Activated gamma-delta T cell treated with anti-CD3 and anti-CD28 coated beads, Interleukin-2, amount 50 U/mL, for 16 hours (primary cell): ENCODE data around the gene WHRN.

Experiments
- DNase-seq: peaks from one replicate; pipeline ENCODE4 v3.0.0-alpha.2; 2020; ENCODE audit warnings: low read depth

Gene WHRN

GRCh38 chr9:114448706-114449105 is 56.6 kb downstream of the WHRN start:
- DNase-seq = no peak

- no peak for DNase-seq
These were observed 58.4 kb downstream of the WHRN start for GRCh38 chr9:114446672-114447450.

- DNase-seq = no peak
These were observed 59.2 kb downstream of the WHRN start for GRCh38 chr9:114446036-114446435.

GRCh38 chr9:114445616-114446015 is 59.7 kb downstream of the WHRN start:
- DNase-seq = no peak

GRCh38 chr9:114442022-114442421 is 63.3 kb downstream of the WHRN start:
- DNase-seq = no peak

GRCh38 chr9:114437401-114437893 is 67.8 kb downstream of the WHRN start:
- DNase-seq = no peak

- DNase-seq = no peak
These were observed 70.4 kb downstream of the WHRN start for GRCh38 chr9:114434878-114435311.

GRCh38 chr9:114433720-114434255 is 71.5 kb downstream of the WHRN start:
- no peak for DNase-seq

GRCh38 chr9:114433086-114433485 is 72.2 kb downstream of the WHRN start:
- DNase-seq = no peak

- DNase-seq = no peak
These were observed 72.8 kb downstream of the WHRN start for GRCh38 chr9:114432323-114433067.

GRCh38 chr9:114431770-114432169 is 73.5 kb downstream of the WHRN start:
- DNase-seq = no peak

GRCh38 chr9:114431003-114431402 is 74.3 kb downstream of the WHRN start:
- DNase-seq = no peak

- DNase-seq = no peak
These were observed 74.8 kb downstream of the WHRN start for GRCh38 chr9:114430457-114430856.

- DNase-seq = no peak
These were observed 75.8 kb downstream of the WHRN start for GRCh38 chr9:114429488-114429887.

- no peak for DNase-seq
These were observed 76.8 kb downstream of the WHRN start for GRCh38 chr9:114428466-114428865.

- no peak for DNase-seq
These were observed 77.6 kb downstream of the WHRN start for GRCh38 chr9:114427644-114428043.

- DNase-seq = no peak
These were observed 79.0 kb downstream of the WHRN start for GRCh38 chr9:114426046-114426948.

- DNase-seq = no peak
These were observed 80.1 kb downstream of the WHRN start for GRCh38 chr9:114425126-114425525.

GRCh38 chr9:114424126-114424525 is 81.1 kb downstream of the WHRN start:
- no peak for DNase-seq

GRCh38 chr9:114423181-114423580 is 82.1 kb downstream of the WHRN start:
- DNase-seq = no peak

- DNase-seq = no peak
These were observed 84.1 kb downstream of the WHRN start for GRCh38 chr9:114421147-114421546.

- DNase-seq = no peak
These were observed 85.5 kb downstream of the WHRN start for GRCh38 chr9:114419796-114420195.
